Esophagus muscularis mucosa (tissue), 4 donors: ENCODE data around the gene CAPS2.

Experiments
- CTCF ChIP-seq, 3 experiments: fragments of 200-600 bp in 2 of 3; fragments of 450-650 bp in 1 of 3; sonication (generic) in 2 of 3; IDR thresholded peaks; one replicate each; pipeline ENCODE4 v1.5.1; 2017 to 2019; ENCODE audit warnings: antibody characterized with exemption in 3 of 3, mild to moderate bottlenecking in 2 of 3, moderate library complexity in 1 of 3
- EP300 ChIP-seq: sonication (generic); formaldehyde crosslinking; IDR thresholded peaks from one replicate; pipeline ENCODE4 v1.6.1; 2017; ENCODE audit warnings: antibody characterized with exemption
- POLR2A ChIP-seq: fragments of 450-650 bp; IDR thresholded peaks from one replicate; pipeline ENCODE4 v1.6.1; 2017; ENCODE audit warnings: antibody characterized with exemption, moderate library complexity, mild to moderate bottlenecking, low read depth
- POLR2AphosphoS5 ChIP-seq, 2 donors: sonication (generic); formaldehyde crosslinking; IDR thresholded peaks; one replicate each; pipeline ENCODE4 v1.6.1; 2017; ENCODE audit warnings: antibody characterized with exemption in 2 of 2

GRCh38 chr12:75245108-75245507 is 85.0 kb downstream of the CAPS2 start:
- no peak for TF ChIP-seq POLR2A
- TF ChIP-seq EP300: no peak
- no peak for TF ChIP-seq CTCF (IDR thresholded peaks at IDR 0.05)
- TF ChIP-seq POLR2AphosphoS5 (IDR thresholded peaks at IDR 0.05): no peak
